ENCODE results near the gene CSPG4. TPM values are rescaled to one million over a fixed set of nuclear protein-coding genes. Genes with fewer than 3 reads are reported as not detected.

CSPG4 gene
- total and polyA plus RNA-seq, 2 of the 13 experiments (the other 11 are each of a cell fraction or from before 2014, with no cell fraction given) = 0.01 to 0.04 TPM

GRCh38 chr15:75720787-75721479, 8.3 kb upstream of the CSPG4 start:
- Histone ChIP-seq H3K9me3 (ENCODE audit: low read length) (no peaks in the 10 kb centered on the region), H4K20me1 (ENCODE audit: insufficient read depth, low read length) (no peaks in the 10 kb centered on the region), H3K36me3 (replicated peaks in 1 of 2; ENCODE audit: control insufficient read depth in 1 of 2, insufficient read depth in 2 of 2, low read length in 2 of 2) (no peaks in the 10 kb centered on the region), H2AFZ (ENCODE audit: low read length) (no peak overlapping the region), H3K4me3 (replicated peaks in 1 of 3; ENCODE audit: insufficient read depth in 1 of 3, low read depth in 2 of 3, low read length in 3 of 3) (no peak overlapping the region), H3K27ac (ENCODE audit: extremely low read length, insufficient read depth, low read length) (no peak overlapping the region), H3K27me3 (ENCODE audit: control insufficient read depth in 1 of 2, insufficient read depth in 2 of 2, low read length in 2 of 2) (peaks cover 0 to 9% of the 10 kb centered on the region in 2 experiments; a peak in 2 of 5 replicates), H3K9ac (ENCODE audit: insufficient read depth, low read depth, low read length) (no peak overlapping the region), H3K4me1 (ENCODE audit: insufficient read depth, low read length) (peaks cover 27% of the 10 kb centered on the region), H3K79me2 (ENCODE audit: insufficient read depth, low read length) (no peaks in the 10 kb centered on the region), H3K4me2 (ENCODE audit: low read depth, low read length) (no peak overlapping the region)
- intact Hi-C loops (cut with micrococcal nuclease; ENCODE audit: unreplicated experiment) (loop anchor here (10.0 kb wide), 1 partner anchor 204 kb away; no protein-coding TSS in a partner anchor), in situ Hi-C loops (cut with HindIII; ENCODE audit: extremely low pct_ligation_motif_present, low pct_unique_long_range_greater_than_20kb) (loop anchor here (10.0 kb wide), 2 partner anchors 84 to 204 kb away; no protein-coding TSS in a partner anchor)
- BruUV-seq (replicated peaks) = no TSS peak
- 6% methylated on average over 10 of the region's 10 CpGs for WGBS (ENCODE audit: low lambda C conversion rate)
- FAIRE-seq (no peak), ATAC-seq (peak; percentile 49), DNase-seq (ENCODE audit: low spot score) (peak; percentile 50)
- ChIA-PET CTCF (ENCODE audit: low intra/inter-chr PET ratio, low total read pairs) (interaction anchor here (1.5 kb wide), 1 partner anchor 81 kb away, joined by 6 read pairs; no protein-coding TSS in a partner anchor), POLR2A (no interaction called here)
- no peak for TF ChIP-seq NFKB2 (CRISPR knock-in tag; IDR thresholded peaks at IDR 0.05; ENCODE audit: borderline replicate concordance)
- peak; percentile 24; the same call in 1 of the 2 replicates for TF ChIP-seq SMC3 (IDR thresholded peaks at IDR 0.05; ENCODE audit: low read length)
- peak; percentile 80; the same call in 1 of the 2 replicates for TF ChIP-seq ZBTB33 (CRISPR knock-in tag; IDR thresholded peaks at IDR 0.05)
- TF ChIP-seq TEAD3 (CRISPR knock-in tag; optimal IDR thresholded peaks at IDR 0.05; ENCODE audit: borderline replicate concordance) = peak; percentile 36
- no peak for TF ChIP-seq GMEB1 (CRISPR knock-in tag; IDR thresholded peaks at IDR 0.05; ENCODE audit: borderline replicate concordance)
- TF ChIP-seq ZNF687 (CRISPR knock-in tag; IDR thresholded peaks at IDR 0.05) = 0 out of 2 replicates have a peak, but pooled peaks have one; percentile 21
- no peak for TF ChIP-seq GZF1 (CRISPR knock-in tag; IDR thresholded peaks at IDR 0.05)
- peak; percentile 69 for TF ChIP-seq CTCF (CRISPR knock-in tag; IDR thresholded peaks at IDR 0.05)
- TF ChIP-seq STAG1 (CRISPR knock-in tag; IDR thresholded peaks at IDR 0.05) = peak; percentile 41
- no peak for TF ChIP-seq ZNF513 (CRISPR knock-in tag; conservative IDR thresholded peaks at IDR 0.05)
- TF ChIP-seq ZNF441 (CRISPR knock-in tag; IDR thresholded peaks at IDR 0.05; ENCODE audit: borderline replicate concordance) = no peak
- no peak for TF ChIP-seq KMT2A (CRISPR knock-in tag; IDR thresholded peaks at IDR 0.05)

Measured in HepG2 (cell line).